Prostate gland (tissue), 2 donors: ENCODE results near the gene NOX5. TPM values are rescaled to one million over a fixed set of nuclear protein-coding genes. Genes with fewer than 3 reads are reported as not detected.

Source experiments
- DNase-seq: peaks from one replicate; pipeline ENCODE4 v3.0.0-alpha.2; 2019; ENCODE audit warnings: low spot score
- H3K27ac ChIP-seq, 2 donors: fragments of 200-600 bp; sonication (generic); 2 replicates each; pipeline ENCODE4 v1.5.1; 2017 to 2019
- H3K27me3 ChIP-seq: fragments of 200-600 bp; sonication (generic); replicated peaks from 2 replicates; pipeline ENCODE4 v1.5.1; 2019; ENCODE audit not compliant: insufficient read depth
- H3K36me3 ChIP-seq, 2 donors: fragments of 200-600 bp; sonication (generic); 1 replicate in 1 of 2; 2 replicates in 1 of 2; pipeline versions ENCODE4 v1.5.1 to v1.8.1; 2017 to 2019
- H3K4me1 ChIP-seq: fragments of 200-600 bp; sonication (generic); replicated peaks from 2 replicates; pipeline ENCODE4 v1.5.1; 2019
- H3K4me3 ChIP-seq, 2 donors: fragments of 200-600 bp; sonication (generic); 2 replicates each; pipeline ENCODE4 v1.5.1; 2017 to 2019
- H3K9me3 ChIP-seq: fragments of 200-600 bp; sonication (generic); 2 replicates; pipeline ENCODE4 v1.5.1; 2017
- POLR2A ChIP-seq: fragments of 450-650 bp; IDR thresholded peaks from one replicate; pipeline ENCODE4 v1.6.1; 2016; ENCODE audit warnings: antibody characterized with exemption, mild to moderate bottlenecking
- POLR2AphosphoS5 ChIP-seq: sonication (generic); formaldehyde crosslinking; IDR thresholded peaks from one replicate; pipeline ENCODE4 v1.6.1; 2017; ENCODE audit warnings: antibody characterized with exemption
- WGBS: methylation state at CpG from one replicate; pipeline ENCODE4 v1.1.5; 2018; 5-methylcytosine and 5-hydroxymethylcytosine counted together
- intact Hi-C: fragments of 100-400 bp; cut with DNase I; formaldehyde crosslinking; loops from one replicate; pipeline ENCODE4 v1.14.2; 2022
- total RNA-seq, 2 donors: library from RNA; depleted of rRNA; stranded (reverse); fragments of >200 nt; gene quantifications; one replicate each; pipeline ENCODE4 v1.1.0, GENCODE V29; 2016
- TF ChIP-seq, protein P1 (sequence below), 4 experiments: fragments of 200-600 bp in 2 of 4; fragments of 450-650 bp in 2 of 4; sonication (generic) in 2 of 4; IDR thresholded peaks; 1 replicate in 3 of 4; 2 replicates in 1 of 4; pipeline ENCODE4 v1.5.1; 2016 to 2019; ENCODE audit warnings: antibody characterized with exemption in 4 of 4, mild to moderate bottlenecking in 2 of 4, moderate library complexity in 2 of 4

Gene NOX5, protein sequence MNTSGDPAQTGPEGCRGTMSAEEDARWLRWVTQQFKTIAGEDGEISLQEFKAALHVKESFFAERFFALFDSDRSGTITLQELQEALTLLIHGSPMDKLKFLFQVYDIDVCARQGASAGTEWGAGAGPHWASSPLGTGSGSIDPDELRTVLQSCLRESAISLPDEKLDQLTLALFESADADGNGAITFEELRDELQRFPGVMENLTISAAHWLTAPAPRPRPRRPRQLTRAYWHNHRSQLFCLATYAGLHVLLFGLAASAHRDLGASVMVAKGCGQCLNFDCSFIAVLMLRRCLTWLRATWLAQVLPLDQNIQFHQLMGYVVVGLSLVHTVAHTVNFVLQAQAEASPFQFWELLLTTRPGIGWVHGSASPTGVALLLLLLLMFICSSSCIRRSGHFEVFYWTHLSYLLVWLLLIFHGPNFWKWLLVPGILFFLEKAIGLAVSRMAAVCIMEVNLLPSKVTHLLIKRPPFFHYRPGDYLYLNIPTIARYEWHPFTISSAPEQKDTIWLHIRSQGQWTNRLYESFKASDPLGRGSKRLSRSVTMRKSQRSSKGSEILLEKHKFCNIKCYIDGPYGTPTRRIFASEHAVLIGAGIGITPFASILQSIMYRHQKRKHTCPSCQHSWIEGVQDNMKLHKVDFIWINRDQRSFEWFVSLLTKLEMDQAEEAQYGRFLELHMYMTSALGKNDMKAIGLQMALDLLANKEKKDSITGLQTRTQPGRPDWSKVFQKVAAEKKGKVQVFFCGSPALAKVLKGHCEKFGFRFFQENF
- total RNA-seq: 1 to 10 TPM in 1 of 2 donors, under 1 TPM in 1; 0.05 to 5.8 TPM

DNA sequence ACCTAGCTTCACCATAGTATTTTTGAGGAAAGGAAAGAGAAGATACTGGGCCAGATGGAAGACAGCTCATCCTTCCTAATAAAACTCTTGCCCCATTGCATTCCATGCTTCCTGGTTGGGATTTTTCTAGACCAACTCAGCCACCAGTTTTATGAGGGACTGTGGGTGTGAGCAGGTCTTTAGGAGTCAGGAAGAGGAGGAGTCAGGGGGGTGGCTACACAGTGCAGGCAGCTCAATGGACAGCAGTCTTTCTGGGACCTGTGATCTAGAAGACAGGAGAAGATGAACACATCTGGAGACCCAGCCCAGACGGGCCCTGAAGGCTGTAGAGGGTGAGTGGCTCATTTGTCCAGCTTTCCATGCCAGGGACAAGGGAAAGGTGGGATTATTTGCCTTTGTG, at the start of gene NOX5:
Gene NOX5, plus strand, starts transcription at position 242 of the 400 bp plus-strand sequence. Its CDS starts 41 bp downstream, at position 283.
- DNase-seq: no peak
- intact Hi-C loops: no loop called here

DNA sequence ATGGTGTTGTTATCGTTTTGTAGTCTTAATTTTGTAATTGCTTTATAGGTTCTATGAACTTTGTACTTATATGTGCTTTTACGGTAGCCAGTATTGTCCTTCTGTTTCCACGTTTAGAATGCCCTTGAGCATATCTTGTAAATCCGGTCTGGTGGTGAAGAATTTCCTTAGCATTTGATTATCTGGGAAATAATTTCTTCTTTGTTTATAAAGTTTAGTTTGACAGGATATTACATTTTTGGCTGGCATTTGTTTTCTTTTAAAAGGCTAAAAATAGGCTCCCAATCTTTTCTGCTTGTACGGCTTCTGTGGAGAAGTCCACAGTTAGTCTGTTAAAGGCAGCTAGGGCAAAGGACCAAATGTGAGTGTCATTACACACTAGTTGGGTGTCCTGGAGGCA, 47.5 kb upstream of the NOX5 start:
- H3K4me1 ChIP-seq: no peaks in the 10 kb centered on the region
- intact Hi-C loops: no loop called here
- no peak overlapping the region for H3K4me3 ChIP-seq
- no peak overlapping the region for H3K27ac ChIP-seq
- H3K27me3 ChIP-seq: no peaks in the 10 kb centered on the region
- TF ChIP-seq POLR2A (no peak), POLR2AphosphoS5 (no peak)
- TF ChIP-seq, protein P1, sequence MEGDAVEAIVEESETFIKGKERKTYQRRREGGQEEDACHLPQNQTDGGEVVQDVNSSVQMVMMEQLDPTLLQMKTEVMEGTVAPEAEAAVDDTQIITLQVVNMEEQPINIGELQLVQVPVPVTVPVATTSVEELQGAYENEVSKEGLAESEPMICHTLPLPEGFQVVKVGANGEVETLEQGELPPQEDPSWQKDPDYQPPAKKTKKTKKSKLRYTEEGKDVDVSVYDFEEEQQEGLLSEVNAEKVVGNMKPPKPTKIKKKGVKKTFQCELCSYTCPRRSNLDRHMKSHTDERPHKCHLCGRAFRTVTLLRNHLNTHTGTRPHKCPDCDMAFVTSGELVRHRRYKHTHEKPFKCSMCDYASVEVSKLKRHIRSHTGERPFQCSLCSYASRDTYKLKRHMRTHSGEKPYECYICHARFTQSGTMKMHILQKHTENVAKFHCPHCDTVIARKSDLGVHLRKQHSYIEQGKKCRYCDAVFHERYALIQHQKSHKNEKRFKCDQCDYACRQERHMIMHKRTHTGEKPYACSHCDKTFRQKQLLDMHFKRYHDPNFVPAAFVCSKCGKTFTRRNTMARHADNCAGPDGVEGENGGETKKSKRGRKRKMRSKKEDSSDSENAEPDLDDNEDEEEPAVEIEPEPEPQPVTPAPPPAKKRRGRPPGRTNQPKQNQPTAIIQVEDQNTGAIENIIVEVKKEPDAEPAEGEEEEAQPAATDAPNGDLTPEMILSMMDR (IDR thresholded peaks at IDR 0.05): no peak
- no peaks in the 10 kb centered on the region for H3K36me3 ChIP-seq
- DNase-seq: no peak
- 50% methylated on average over 5 of the region's 5 CpGs for WGBS
- H3K9me3 ChIP-seq: no peaks in the 10 kb centered on the region

More for the DNA sequence above, at the start of gene NOX5:
- H3K9me3 ChIP-seq: no peaks in the 10 kb centered on the region
- no peak within 1 kb of the TSS for H3K4me3 ChIP-seq
- 60% methylated on average over 1 of the region's 1 CpG for WGBS
- TF ChIP-seq, protein P1 (IDR thresholded peaks at IDR 0.05): no peak
- TF ChIP-seq POLR2A (no peak), POLR2AphosphoS5 (no peak)
- H3K27me3 ChIP-seq: no peaks in the 10 kb centered on the region
- no peaks in the 10 kb centered on the region for H3K36me3 ChIP-seq
- no peak within 1 kb of the TSS for H3K27ac ChIP-seq
- H3K4me1 ChIP-seq: no peaks in the 10 kb centered on the region

DNA sequence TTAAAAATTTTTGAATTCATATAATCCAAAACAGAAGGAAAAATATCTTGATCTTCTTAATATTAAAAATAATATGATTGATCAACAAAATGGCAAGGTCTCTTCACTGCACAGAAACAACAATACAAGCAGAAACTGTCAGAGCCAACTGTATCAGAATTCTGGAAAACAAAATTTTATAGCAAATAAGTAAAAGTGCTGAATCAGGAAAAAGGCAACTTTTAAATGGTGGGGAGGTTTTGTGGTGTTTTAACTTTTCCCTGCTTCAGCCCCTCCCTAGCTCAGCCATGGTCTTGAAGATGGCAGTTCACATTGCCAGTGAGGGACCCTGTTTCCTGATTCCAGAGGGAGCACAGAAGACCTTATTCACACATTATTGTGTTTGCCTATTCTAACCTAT, 46.5 kb upstream of the NOX5 start:
- DNase-seq: no peak
- H3K27me3 ChIP-seq: no peaks in the 10 kb centered on the region
- H3K36me3 ChIP-seq: no peaks in the 10 kb centered on the region
- intact Hi-C loops: no loop called here
- H3K27ac ChIP-seq: no peak overlapping the region
- no peaks in the 10 kb centered on the region for H3K4me1 ChIP-seq
- no peak for TF ChIP-seq POLR2A
- TF ChIP-seq, protein P1 (IDR thresholded peaks at IDR 0.05): no peak
- no peak for TF ChIP-seq POLR2AphosphoS5
- H3K4me3 ChIP-seq: no peak overlapping the region
- H3K9me3 ChIP-seq: no peaks in the 10 kb centered on the region

DNA sequence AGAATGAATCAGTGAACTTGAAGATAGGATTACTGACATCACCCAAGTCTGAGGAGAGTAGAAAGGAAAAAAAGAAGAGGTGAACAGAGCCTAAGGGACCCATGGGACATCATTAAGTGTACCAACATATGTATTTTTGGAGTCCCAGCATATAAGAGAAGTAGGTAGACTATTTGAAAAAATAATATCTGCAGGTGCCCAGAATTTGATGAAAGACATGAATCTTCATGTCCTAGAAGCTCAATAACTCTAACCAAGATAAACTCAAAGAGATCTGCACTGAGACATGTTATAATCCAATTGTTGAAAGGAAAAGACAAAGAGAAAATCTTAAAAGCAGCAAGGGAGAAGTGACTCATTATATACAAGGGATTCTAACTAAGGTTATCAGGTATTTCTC, 45.2 kb upstream of the NOX5 start:
- intact Hi-C loops: no loop called here
- Histone ChIP-seq H3K4me1 (no peaks in the 10 kb centered on the region), H3K27me3 (no peaks in the 10 kb centered on the region), H3K4me3 (no peak overlapping the region), H3K9me3 (no peaks in the 10 kb centered on the region), H3K36me3 (no peaks in the 10 kb centered on the region), H3K27ac (no peak overlapping the region)
- no peak for DNase-seq
- TF ChIP-seq, protein P1 (IDR thresholded peaks at IDR 0.05): no peak
- no peak for TF ChIP-seq POLR2AphosphoS5
- TF ChIP-seq POLR2A: no peak
